Subcutaneous adipose tissue (tissue), 4 donors: Measurements from ENCODE around the gene ABCC4. TPM values are rescaled to one million over a fixed set of nuclear protein-coding genes. Genes with fewer than 3 reads are reported as not detected.

Source experiments
- CTCF ChIP-seq: fragments of 450-650 bp; IDR thresholded peaks from one replicate; pipeline ENCODE4 v1.5.1; 2016; ENCODE audit warnings: low read depth, mild to moderate bottlenecking, control low read depth, antibody characterized with exemption, moderate library complexity
- total RNA-seq, 4 donors: library from RNA; depleted of rRNA; stranded (reverse); fragments of >200 nt; gene quantifications; one replicate each; pipeline ENCODE4 v1.1.0, GENCODE V29; 2016

The ABCC4 gene
- total RNA-seq, 4 donors from 2014 or later, result 4.1 to 7.7 (median 5.1) TPM

GRCh38 chr13:95124959-95125358 is 176.3 kb downstream of the ABCC4 start:
- no peak for TF ChIP-seq CTCF

- no peak for TF ChIP-seq CTCF
Observed at GRCh38 chr13:95123726-95124125, 177.5 kb downstream of the ABCC4 start.

GRCh38 chr13:95122063-95122462 is 179.2 kb downstream of the ABCC4 start:
- TF ChIP-seq CTCF, result no peak

GRCh38 chr13:95121516-95121915 is 179.7 kb downstream of the ABCC4 start:
- no peak for TF ChIP-seq CTCF

GRCh38 chr13:95120650-95121049 is 180.6 kb downstream of the ABCC4 start:
- TF ChIP-seq CTCF, result no peak

GRCh38 chr13:95118541-95119324 is 182.5 kb downstream of the ABCC4 start:
- no peak for TF ChIP-seq CTCF

GRCh38 chr13:95117092-95117491 is 184.2 kb downstream of the ABCC4 start:
- no peak for TF ChIP-seq CTCF
